LHCN-M2 (cell line): ENCODE data around the gene ANAPC7. TPM values are rescaled to one million over a fixed set of nuclear protein-coding genes. Genes with fewer than 3 reads are reported as not detected.

Source experiments
- total RNA-seq: library from RNA; depleted of rRNA; stranded (reverse); fragments of >200 nt; gene quantifications from 2 replicates; pipeline ENCODE4 v1.2.3, GENCODE V29; 2014; rRNA removed

Gene ANAPC7
- total RNA-seq, 1 experiment from 2014 or later, result 66.3 TPM

Other genes starting within 250 kb of the ANAPC7 start
- gene ATP2A2, start 122.5 kb downstream of the ANAPC7 start, total RNA-seq, result 114 and 132 TPM in 2 replicates
- gene ARPC3, start 46.6 kb upstream of the ANAPC7 start, total RNA-seq, result 348 and 595 TPM in 2 replicates
- 27.4 and 27.9 TPM in 2 replicates for gene GPN3, start 64.5 kb upstream of the ANAPC7 start, total RNA-seq
- 37.1 and 40.6 TPM in 2 replicates for gene FAM216A, start 65.1 kb upstream of the ANAPC7 start, total RNA-seq
- 77.5 and 82.8 TPM in 2 replicates for gene VPS29, start 98.4 kb upstream of the ANAPC7 start, total RNA-seq
- 1.0 and 1.5 TPM in 2 replicates for gene RAD9B, start 98.6 kb upstream of the ANAPC7 start, total RNA-seq
- gene PPTC7, start 179.6 kb upstream of the ANAPC7 start, total RNA-seq, result 4.8 and 9.2 TPM in 2 replicates
- gene TCTN1, start 210.4 kb upstream of the ANAPC7 start, total RNA-seq, result 34.3 TPM in 2 replicates